H9 (cell line): ENCODE data around the gene RBFOX2. TPM values are rescaled to one million over a fixed set of nuclear protein-coding genes. Genes with fewer than 3 reads are reported as not detected.

Experiments used
- DNase-seq: peaks from one replicate; pipeline ENCODE4 v3.0.0-alpha.2; 2017
- H2AFZ ChIP-seq: one replicate; pipeline ENCODE4 v1.6.1; 2013; ENCODE audit warnings: mild to moderate bottlenecking, low read length, control low read depth, moderate library complexity
- H2AK5ac ChIP-seq: 2 replicates; pipeline ENCODE4 v1.6.1; 2013; ENCODE audit warnings: low read length, control low read depth, mixed read lengths; ENCODE audit not compliant: insufficient read length
- H2BK120ac ChIP-seq: one replicate; pipeline ENCODE4 v1.6.1; 2013; ENCODE audit warnings: low read depth, mild to moderate bottlenecking, low read length, control low read depth, inconsistent platforms; ENCODE audit not compliant: poor library complexity, severe bottlenecking
- H2BK12ac ChIP-seq: 2 replicates; pipeline ENCODE4 v1.6.1; 2013; ENCODE audit warnings: low read length, control low read depth, mixed read lengths, low read depth; ENCODE audit not compliant: insufficient read length
- H2BK15ac ChIP-seq: 2 replicates; pipeline ENCODE4 v1.6.1; 2013; ENCODE audit warnings: low read depth, low read length, control low read depth
- H2BK20ac ChIP-seq: one replicate; pipeline ENCODE4 v1.6.1; 2013; ENCODE audit warnings: low read depth, mild to moderate bottlenecking, low read length, control low read depth, inconsistent platforms; ENCODE audit not compliant: poor library complexity, severe bottlenecking
- H2BK5ac ChIP-seq: 2 replicates; pipeline ENCODE4 v1.6.1; 2013; ENCODE audit warnings: low read length, control low read depth, mixed read lengths; ENCODE audit not compliant: insufficient read length
- H3K14ac ChIP-seq: 2 replicates; pipeline ENCODE4 v1.6.1; 2013; ENCODE audit warnings: low read length, control low read depth; ENCODE audit not compliant: insufficient read depth
- H3K18ac ChIP-seq: 2 replicates; pipeline ENCODE4 v1.6.1; 2013; ENCODE audit warnings: low read depth, mild to moderate bottlenecking, mixed read lengths, low read length, control low read depth; ENCODE audit not compliant: insufficient read length
- H3K23ac ChIP-seq: 2 replicates; pipeline ENCODE4 v1.6.1; 2013; ENCODE audit warnings: low read length, control low read depth, mixed read lengths, low read depth; ENCODE audit not compliant: insufficient read length
- H3K23me2 ChIP-seq: 2 replicates; pipeline ENCODE4 v1.6.1; 2013; ENCODE audit warnings: low read depth, mild to moderate bottlenecking, mixed read lengths, low read length, control low read depth; ENCODE audit not compliant: insufficient read length, poor library complexity, severe bottlenecking
- H3K27ac ChIP-seq: 2 replicates; pipeline ENCODE4 v1.5.1; 2013; ENCODE audit warnings: low read length, control low read depth, mixed read lengths, low read depth; ENCODE audit not compliant: insufficient read length
- H3K27me3 ChIP-seq: 2 replicates; pipeline ENCODE4 v1.6.1; 2013; ENCODE audit warnings: low read length, control low read depth, inconsistent platforms; ENCODE audit not compliant: insufficient read depth
- H3K4ac ChIP-seq: 2 replicates; pipeline ENCODE4 v1.6.1; 2013; ENCODE audit warnings: low read depth, mild to moderate bottlenecking, control low read depth, inconsistent platforms, low read length, moderate library complexity
- H3K4me1 ChIP-seq: 2 replicates; pipeline ENCODE4 v1.6.1; 2013; ENCODE audit warnings: low read length, control low read depth, inconsistent platforms; ENCODE audit not compliant: insufficient read depth
- H3K4me2 ChIP-seq: 2 replicates; pipeline ENCODE4 v1.6.1; 2013; ENCODE audit warnings: low read length, control low read depth, mixed read lengths; ENCODE audit not compliant: insufficient read length, insufficient read depth
- H3K56ac ChIP-seq: 2 replicates; pipeline ENCODE4 v1.6.1; 2013; ENCODE audit warnings: low read depth, mild to moderate bottlenecking, mixed read lengths, low read length, control low read depth; ENCODE audit not compliant: insufficient read length
- H3K79me1 ChIP-seq: 2 replicates; pipeline ENCODE4 v1.6.1; 2013; ENCODE audit warnings: low read depth, mild to moderate bottlenecking, moderate library complexity, low read length, control low read depth, inconsistent platforms; ENCODE audit not compliant: insufficient read depth, poor library complexity, severe bottlenecking
- H3K79me2 ChIP-seq: 2 replicates; pipeline ENCODE4 v1.6.1; 2013; ENCODE audit warnings: low read length, control low read depth, inconsistent platforms; ENCODE audit not compliant: insufficient read depth
- H3K9ac ChIP-seq: 2 replicates; pipeline ENCODE4 v1.6.1; 2013; ENCODE audit warnings: low read length, control low read depth, mixed read lengths; ENCODE audit not compliant: insufficient read length; ENCODE audit errors: extremely low read depth
- H3K9me3 ChIP-seq: one replicate; pipeline ENCODE4 v1.6.1; 2013; ENCODE audit warnings: low read depth, low read length, inconsistent platforms; ENCODE audit not compliant: control insufficient read depth
- H3T11ph ChIP-seq: one replicate; pipeline ENCODE4 v1.6.1; 2013; ENCODE audit warnings: mild to moderate bottlenecking, low read length, control low read depth, inconsistent platforms
- H4K20me1 ChIP-seq: one replicate; pipeline ENCODE4 v1.6.1; 2013; ENCODE audit not compliant: control insufficient read depth, insufficient read length, insufficient read depth
- H4K5ac ChIP-seq: 2 replicates; pipeline ENCODE4 v1.6.1; 2013; ENCODE audit warnings: low read depth, mild to moderate bottlenecking, mixed read lengths, low read length, control low read depth; ENCODE audit not compliant: insufficient read length
- H4K8ac ChIP-seq: replicated peaks from 2 replicates; pipeline ENCODE4 v1.6.1; 2013; ENCODE audit warnings: low read length, control low read depth, mixed read lengths, low read depth; ENCODE audit not compliant: insufficient read length
- H4K91ac ChIP-seq: 2 replicates; pipeline ENCODE4 v1.6.1; 2013; ENCODE audit warnings: low read depth, mild to moderate bottlenecking, moderate library complexity, mixed read lengths, low read length, control low read depth; ENCODE audit not compliant: insufficient read length
- H3K27ac Mint-ChIP-seq, 3 experiments: 2 replicates in 2 of 3; 3 replicates in 1 of 3; pipeline ENCODE4 v1.8.0; 2020 to 2021; ENCODE audit warnings: mixed read lengths in 3 of 3, mild to moderate bottlenecking in 1 of 3, moderate library complexity in 1 of 3
- H3K27me3 Mint-ChIP-seq: 2 replicates; pipeline ENCODE4 v1.8.0; 2021; ENCODE audit warnings: low read depth, mild to moderate bottlenecking, moderate library complexity, mixed read lengths
- H3K36me3 Mint-ChIP-seq, 3 experiments: 2 replicates in 2 of 3; 3 replicates in 1 of 3; pipeline ENCODE4 v1.8.0; 2020 to 2021; ENCODE audit warnings: low read depth in 3 of 3, mixed read lengths in 3 of 3; ENCODE audit not compliant: insufficient read depth in 1 of 3
- H3K4me1 Mint-ChIP-seq, 2 experiments: 2 replicates each; pipeline ENCODE4 v1.8.0; 2020; ENCODE audit warnings: mixed read lengths in 2 of 2
- H3K4me3 Mint-ChIP-seq, 2 experiments: 2 replicates in 1 of 2; 3 replicates in 1 of 2; pipeline ENCODE4 v1.8.0; 2020 to 2021; ENCODE audit warnings: mild to moderate bottlenecking in 2 of 2, mixed read lengths in 2 of 2, moderate library complexity in 1 of 2
- H3K9me3 Mint-ChIP-seq, 2 experiments: 2 replicates in 1 of 2; 3 replicates in 1 of 2; pipeline ENCODE4 v1.8.0; 2020; ENCODE audit warnings: mild to moderate bottlenecking in 2 of 2, mixed read lengths in 2 of 2, moderate library complexity in 1 of 2
- CTCF ChIP-seq: fragments of 200-600 bp; sonication (generic); conservative IDR thresholded peaks from 3 replicates; pipeline ENCODE4 v1.8.0; 2021; ENCODE audit warnings: antibody characterized with exemption, mild to moderate bottlenecking
- WGBS: extraction: QIAGEN DNeasy Blood & Tissue Kit; methylation state at CpG from one replicate; pipeline ENCODE4 v1.1.7; 2013; ENCODE audit warnings: missing lambda C conversion rate, low lambda C conversion rate, mixed read lengths; ENCODE audit not compliant: insufficient read length; ENCODE audit errors: extremely low coverage; 5-methylcytosine and 5-hydroxymethylcytosine counted together
- total RNA-seq: library from RNA; stranded (reverse); gene quantifications from 2 replicates; pipeline ENCODE4 v1.2.1, GENCODE V29; 2021

The RBFOX2 gene
- total RNA-seq, 1 experiment from 2014 or later = 84.7 TPM

GRCh38 chr22:36015155-36015810 is 13.3 kb downstream of the RBFOX2 start:
- Histone ChIP-seq H4K20me1 (no peaks in the 10 kb centered on the region), H3K79me1 (peaks cover 5% of the 10 kb centered on the region), H3K27me3 (no peaks in the 10 kb centered on the region), H3T11ph (no peak overlapping the region), H2AK5ac (no peak overlapping the region), H2BK20ac (no peak overlapping the region), H3K9me3 (no peaks in the 10 kb centered on the region), H3K79me2 (peaks cover 23% of the 10 kb centered on the region; the same call in 1 of the 2 replicates), H3K56ac (no peak overlapping the region), H4K8ac (no peak overlapping the region), H2BK15ac (no peak overlapping the region), H2BK120ac (no peak overlapping the region), H3K9ac (no peak overlapping the region), H3K18ac (no peak overlapping the region), H3K23me2 (no peaks in the 10 kb centered on the region), H3K23ac (no peak overlapping the region), H2BK5ac (no peak overlapping the region), H3K4me1 (peaks cover 7% of the 10 kb centered on the region), H3K14ac (no peak overlapping the region), H4K91ac (no peak overlapping the region), H3K4ac (no peak overlapping the region), H4K5ac (no peak overlapping the region), H3K27ac (no peak overlapping the region), H3K4me2 (no peak overlapping the region), H2BK12ac (no peak overlapping the region), H2AFZ (no peak overlapping the region)
- no CpG with 5 or more reads among the region's 4 CpGs for WGBS
- TF ChIP-seq CTCF = no peak
- Mint-ChIP-seq H3K27me3 (no peaks in the 10 kb centered on the region), H3K27ac (peak overlapping the region in 2 of 3 experiments; percentile 67 to 73; a peak in 2 of 7 replicates), H3K4me3 (no peak overlapping the region), H3K9me3 (no peaks in the 10 kb centered on the region; a peak in 1 of 5 replicates), H3K4me1 (peaks cover 57 to 63% of the 10 kb centered on the region in 2 experiments), H3K36me3 (peaks cover 0 to 2% (median 0%) of the 10 kb centered on the region in 3 experiments; a peak in 1 of 7 replicates)
- DNase-seq = no peak
